GM18519 (cell line): ENCODE measurements around the gene SNX4.
A peak's percentile ranks its signal among the peaks of the same experiment; 100 is the strongest.
"Not testable (repeated sequence)": the region's sequence is repeated elsewhere in the genome, so short reads cannot be mapped to it uniquely, and the experiment has no call there.

ENCODE experiments used
- ATAC-seq: cut with Tn5 transposase; IDR thresholded peaks from one replicate; pipeline ENCODE4 v1.9.1; 2021; ENCODE audit warnings: mild to moderate bottlenecking, moderate library complexity; ENCODE audit not compliant: unreplicated experiment, low FRiP score

The SNX4 gene

DNA sequence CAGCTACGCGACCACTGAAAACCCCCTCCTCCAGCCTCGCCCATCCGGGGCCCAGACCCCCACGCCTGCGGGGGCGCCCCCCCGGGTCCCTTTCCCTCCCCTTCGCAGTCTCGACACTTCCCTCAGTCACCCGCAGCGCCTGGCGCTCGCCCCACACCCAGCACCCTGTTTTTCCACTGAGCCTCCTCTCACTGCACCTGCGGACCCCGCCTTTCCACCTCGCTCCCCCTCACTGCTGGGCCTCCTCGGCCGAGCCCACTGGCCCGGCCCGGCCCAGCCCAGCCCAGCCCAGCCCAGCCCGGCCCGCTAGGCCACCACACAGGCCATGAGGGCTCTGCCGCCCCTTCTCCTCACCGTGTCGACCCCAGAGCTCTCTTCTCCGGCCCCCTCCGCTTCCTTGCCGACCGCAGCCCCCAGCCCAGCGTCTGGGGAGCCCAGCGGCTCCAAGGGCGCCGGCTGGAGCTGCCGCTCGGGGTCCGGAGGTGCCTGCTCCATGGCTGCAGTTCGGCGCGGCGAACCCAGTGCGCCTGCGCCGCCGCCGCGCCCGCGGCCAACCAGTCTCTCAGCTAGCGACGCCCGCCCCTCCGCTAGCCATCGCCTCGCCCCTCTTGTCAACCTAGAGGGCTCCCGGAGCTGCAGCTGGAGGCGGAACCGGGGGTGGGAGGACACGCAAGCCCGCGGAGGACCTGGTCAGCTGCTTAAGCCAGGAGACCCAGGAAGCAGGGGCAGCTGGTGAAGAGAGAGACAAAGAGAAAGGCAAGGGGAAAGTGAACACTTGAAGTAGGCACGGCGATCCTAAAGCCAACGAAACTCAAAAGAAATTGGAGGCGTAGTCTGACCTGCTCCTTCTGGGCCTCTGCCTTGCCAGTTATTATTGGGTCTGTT is at the start of gene SNX4:
Gene SNX4 (minus strand): TSS at position 525 of the 885 bp plus-strand sequence. CDS start 30 bp downstream, at position 495.
- ATAC-seq: peak; percentile 63

DNA sequence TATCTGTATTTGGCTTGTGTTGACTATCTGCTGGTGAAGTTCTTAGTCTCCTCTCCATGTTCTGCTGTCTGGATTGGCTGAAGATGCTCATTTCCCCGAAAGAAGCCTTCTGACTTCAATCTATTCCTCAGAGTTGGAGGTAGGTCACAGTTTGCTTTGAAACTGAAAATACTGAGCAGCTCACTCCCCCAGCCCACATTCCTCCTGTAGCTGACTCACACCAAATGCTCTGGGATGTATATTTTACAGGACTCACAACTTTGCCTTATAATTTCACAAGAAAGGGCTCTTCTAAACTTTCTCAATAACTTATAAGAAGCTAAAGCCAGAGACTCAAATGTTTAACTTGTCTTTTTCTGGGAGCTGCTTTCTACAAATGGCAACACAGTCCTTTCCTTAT is 36.3 kb upstream of the SNX4 start:
- no peak for ATAC-seq

DNA sequence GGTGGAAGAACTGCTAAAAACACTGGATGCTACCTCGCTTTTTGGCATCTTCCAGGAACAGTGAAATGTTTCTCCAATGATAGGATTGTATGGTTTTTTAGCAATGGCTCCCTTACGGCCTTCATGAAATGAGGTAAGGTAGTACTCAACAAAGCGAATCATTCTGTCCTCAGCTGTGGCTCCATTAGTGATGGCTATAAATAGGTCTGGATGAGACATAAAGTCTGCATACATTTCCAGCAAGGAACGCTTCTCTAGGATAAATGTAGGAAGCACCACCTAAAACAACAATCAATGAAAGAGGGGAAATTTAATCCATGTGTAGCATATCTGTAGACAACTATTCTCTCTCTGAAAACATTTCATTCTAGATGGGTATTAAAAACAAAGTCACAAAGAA is 32.4 kb upstream of the SNX4 start:
- no peak for ATAC-seq

DNA sequence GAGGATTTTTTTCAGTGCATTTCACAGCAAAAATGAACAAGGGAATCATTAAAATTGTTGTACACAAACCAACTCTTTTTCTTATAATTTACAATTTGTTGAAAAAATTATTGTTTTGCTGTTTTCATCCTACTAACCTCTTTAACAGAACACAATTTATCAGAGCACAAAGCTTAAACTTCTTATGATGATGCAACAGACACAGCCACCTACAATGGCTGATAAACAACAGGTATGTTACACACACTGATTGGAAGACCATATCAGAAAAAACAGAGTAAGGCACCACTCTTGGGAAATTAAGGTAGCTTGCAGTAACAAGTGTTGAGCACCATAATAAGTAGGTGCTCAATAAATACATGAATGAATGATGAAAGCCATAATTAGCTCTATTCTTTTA is 8.9 kb upstream of the SNX4 start:
- ATAC-seq: no peak

GRCh38 chr3:125525153-125525552 is 5.2 kb upstream of the SNX4 start:
- no peak for ATAC-seq

DNA sequence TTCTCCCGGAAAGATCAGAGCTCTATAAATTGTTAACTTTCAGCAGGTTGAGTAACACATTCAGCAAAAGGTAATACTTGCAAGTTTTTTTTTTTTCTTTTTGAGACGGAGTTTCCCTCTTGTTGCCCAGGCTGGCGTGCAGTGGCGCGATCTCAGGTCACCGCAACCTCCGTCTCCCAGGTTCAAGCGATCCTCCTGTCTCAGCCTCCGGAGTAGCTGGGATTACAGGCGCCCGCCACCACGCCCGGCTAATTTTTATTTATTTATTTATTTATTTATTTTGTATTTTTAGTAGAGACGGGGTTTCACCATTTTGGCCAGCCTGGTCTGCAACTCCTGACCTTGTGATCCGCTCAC is 539 bp upstream of the SNX4 start:
- ATAC-seq: not testable (repeated sequence)

GRCh38 chr3:125515421-125515820 is 4.6 kb downstream of the SNX4 start:
- ATAC-seq: no peak

DNA sequence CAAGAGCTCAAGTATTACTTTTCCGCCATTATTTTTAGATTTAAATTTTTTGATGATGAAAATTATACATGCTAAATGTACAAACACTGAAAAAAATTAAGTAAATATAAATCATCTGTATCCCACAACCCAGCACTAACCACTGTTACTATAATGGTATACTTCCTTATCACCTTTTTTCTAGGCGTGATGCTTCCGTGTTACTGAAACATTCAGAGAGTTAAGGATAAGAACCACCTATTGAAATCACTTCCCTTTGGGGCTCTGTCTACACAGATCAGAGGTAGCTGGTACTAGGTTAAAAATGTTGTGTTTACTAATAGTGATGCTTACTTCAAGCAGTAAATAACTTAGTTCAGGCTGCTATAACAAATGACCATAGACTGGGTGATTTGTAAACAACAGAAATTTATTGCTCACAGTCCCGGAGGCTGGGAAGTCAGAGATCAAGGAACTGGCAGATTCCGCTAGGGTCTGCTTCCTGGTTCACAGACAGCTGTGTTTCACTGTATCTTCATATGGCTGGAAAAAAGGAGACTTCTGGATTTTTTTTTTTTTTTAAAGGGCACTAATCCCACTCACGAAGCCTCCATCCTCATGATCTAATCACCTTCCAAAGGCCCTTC is 6.4 kb downstream of the SNX4 start:
- ATAC-seq: no peak

DNA sequence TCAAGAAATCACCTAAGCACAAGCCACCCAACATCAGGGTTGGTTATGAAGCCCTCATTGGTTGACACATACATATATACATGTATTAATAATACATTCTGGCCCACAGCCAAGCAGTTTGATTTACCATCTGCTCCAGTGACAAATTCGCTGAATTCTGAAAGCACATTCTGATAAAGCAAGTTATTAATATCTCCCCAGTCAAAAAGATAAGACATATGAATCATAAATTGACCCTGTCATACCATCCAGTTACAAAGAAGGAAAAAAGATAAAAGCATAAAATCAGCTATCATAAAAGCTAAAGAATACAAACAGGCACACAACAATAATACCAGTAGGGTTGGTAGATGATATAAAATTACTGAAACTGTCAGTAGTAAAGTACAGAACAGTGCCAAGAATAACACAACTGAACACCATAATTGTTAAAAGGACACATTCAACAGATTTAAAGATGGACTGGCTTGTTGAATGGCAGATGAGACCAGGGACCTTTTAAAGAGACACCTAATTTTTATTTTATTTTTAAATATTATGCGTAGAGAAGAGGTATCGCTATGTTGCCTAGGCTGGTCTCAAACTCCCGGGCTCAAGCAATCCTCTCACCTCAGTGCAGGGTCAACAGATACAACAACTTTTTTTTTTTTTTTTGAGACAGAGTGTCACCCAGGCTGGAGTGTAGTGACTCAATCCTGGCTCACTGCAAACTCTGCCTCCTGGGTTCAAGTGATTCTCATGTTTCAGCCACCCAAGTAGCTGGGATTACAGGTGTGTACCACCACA is 7.7 kb downstream of the SNX4 start:
- peak; percentile 36 for ATAC-seq

- ATAC-seq: no peak
Measured at GRCh38 chr3:125511420-125512118, 8.4 kb downstream of the SNX4 start.

DNA sequence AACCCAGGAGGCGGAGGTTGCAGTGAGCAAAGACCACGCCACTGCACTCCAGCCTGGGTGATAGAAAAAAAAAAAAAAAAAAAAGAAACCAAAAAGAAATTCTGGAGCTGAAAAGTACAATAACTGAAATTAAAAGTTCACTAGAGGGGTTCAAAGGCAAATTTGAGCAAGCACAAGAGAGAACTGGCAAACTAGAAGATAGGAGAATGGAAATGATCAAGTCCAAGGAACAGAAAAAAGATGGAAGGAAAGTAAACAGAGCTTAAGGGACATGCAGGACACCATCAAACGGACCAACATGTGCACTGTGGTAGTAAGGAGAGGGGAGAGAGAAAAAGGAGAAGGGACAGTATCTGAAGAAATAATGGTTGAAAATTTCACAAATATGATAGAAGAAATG is 12.9 kb downstream of the SNX4 start:
- ATAC-seq: no peak

GRCh38 chr3:125498630-125499029 is 21.4 kb downstream of the SNX4 start:
- no peak for ATAC-seq

GRCh38 chr3:125496701-125497100 is 23.3 kb downstream of the SNX4 start:
- no peak for ATAC-seq

GRCh38 chr3:125482406-125482805 is 37.6 kb downstream of the SNX4 start:
- ATAC-seq: no peak

GRCh38 chr3:125481786-125482185 is 38.2 kb downstream of the SNX4 start:
- ATAC-seq: no peak

DNA sequence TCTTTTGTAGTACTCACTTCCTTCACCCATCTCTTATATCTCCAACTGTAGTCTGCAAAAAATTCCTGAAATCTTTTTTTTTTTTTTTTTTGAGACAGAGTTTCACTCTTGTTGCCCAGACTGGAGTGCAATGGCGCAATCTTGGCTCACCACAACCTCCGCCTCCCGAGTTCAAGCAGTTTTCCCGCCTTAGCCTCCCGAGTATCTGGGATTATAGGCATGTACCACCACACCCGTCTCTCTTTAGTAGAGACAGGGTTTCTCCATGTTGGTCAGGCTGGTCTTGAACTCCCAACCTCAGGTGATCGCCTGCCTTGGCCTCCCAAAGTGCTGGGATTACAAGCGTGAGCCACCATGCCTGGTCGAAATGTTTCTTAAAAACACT is 38.6 kb downstream of the SNX4 start:
- ATAC-seq: not testable (repeated sequence)

DNA sequence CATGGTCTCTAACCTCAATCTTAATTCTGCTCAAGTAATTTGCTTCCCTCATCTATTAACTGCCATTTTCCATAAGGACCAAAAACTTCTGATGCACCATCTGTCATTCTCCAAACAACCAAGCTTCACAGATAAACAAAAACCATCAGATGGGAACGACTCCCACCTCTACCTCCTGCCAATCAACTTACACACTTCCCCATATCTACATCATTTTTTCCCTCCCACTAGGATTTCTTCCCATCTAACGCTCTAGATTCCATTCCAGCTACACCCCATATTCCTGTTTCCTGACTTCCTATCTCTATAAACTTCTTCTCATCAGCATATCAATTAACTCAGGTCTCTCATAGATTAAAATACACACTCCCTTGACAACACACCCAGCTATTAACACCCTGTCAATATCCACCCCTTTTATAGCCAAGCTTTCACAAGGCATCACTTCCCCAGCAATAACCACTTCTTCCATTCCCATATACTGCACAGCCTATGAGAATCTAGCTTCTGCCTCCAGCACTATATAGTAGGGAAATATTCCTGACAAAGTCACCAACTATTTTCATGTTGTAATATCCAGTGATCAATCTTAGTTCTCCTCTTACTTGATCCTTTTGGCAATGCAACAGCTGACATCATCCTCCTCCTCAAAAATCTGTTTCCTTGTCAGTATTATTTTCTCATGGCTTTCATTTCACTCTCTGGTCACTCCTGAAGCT is 39.2 kb downstream of the SNX4 start:
- ATAC-seq: no peak

- no peak for ATAC-seq
Measured at GRCh38 chr3:125479091-125479490, 40.9 kb downstream of the SNX4 start.

DNA sequence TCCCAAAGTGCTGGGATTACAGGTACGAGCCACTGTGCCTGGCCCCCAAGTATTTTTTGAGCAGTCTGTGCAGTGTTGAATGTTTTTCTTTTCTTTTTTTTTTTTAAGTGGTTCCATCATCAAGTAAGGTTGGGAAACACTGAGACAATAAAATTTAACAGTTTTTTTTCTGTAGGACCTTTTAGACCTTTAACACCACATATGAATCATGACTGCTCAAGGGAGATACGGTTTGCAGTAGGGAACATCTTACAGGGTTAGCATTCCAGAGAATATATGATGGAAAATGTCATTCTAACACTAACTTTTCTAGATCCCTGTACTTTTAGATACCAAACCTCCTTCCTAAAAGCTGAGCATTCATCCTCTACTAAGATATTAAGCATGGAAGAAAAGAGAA is 41.7 kb downstream of the SNX4 start:
- ATAC-seq: no peak

GRCh38 chr3:125477701-125478100 is 42.3 kb downstream of the SNX4 start:
- ATAC-seq: no peak
